Caki2 (cell line): ENCODE measurements around the gene HOATZ. TPM values are rescaled to one million over a fixed set of nuclear protein-coding genes. Genes with fewer than 3 reads are reported as not detected.

Experiments
- DNase-seq: peaks from one replicate; pipeline ENCODE4 v3.0.0-alpha.2; 2015; ENCODE audit warnings: low read depth
- in situ Hi-C: cut with HindIII; loops from 2 replicates; pipeline ENCODE4 v1.10.0; 2016; ENCODE audit warnings: low sequenced_read_pairs, low pct_unique_long_range_greater_than_20kb, mixed read lengths
- total RNA-seq: library from RNA; depleted of rRNA; stranded (reverse); fragments of >200 nt; shearing (Covaris generic); gene quantifications from 2 replicates; pipeline ENCODE4 v1.2.3, GENCODE V29; 2014; ENCODE audit warnings: low replicate concordance; rRNA removed

HOATZ gene
- not detected in 2 replicates for total RNA-seq

- peak; percentile 19 for DNase-seq
- in situ Hi-C loops, result no loop called here
These were observed at the start of gene HOATZ for GRCh38 chr11:111514216-111515031. HOATZ (plus strand) TSS chr11:111514778; CDS start chr11:111514785, 7 bp downstream.

GRCh38 chr11:111465400-111465799 lies 49.2 kb upstream of the HOATZ start:
- DNase-seq, result no peak
- in situ Hi-C loops, result no loop called here

- no peak for DNase-seq
- in situ Hi-C loops, result no loop called here
These were observed 48.0 kb upstream of the HOATZ start for GRCh38 chr11:111466615-111467014.

GRCh38 chr11:111469200-111469599 lies 45.4 kb upstream of the HOATZ start:
- in situ Hi-C loops, result no loop called here
- no peak for DNase-seq

- DNase-seq, result no peak
- in situ Hi-C loops, result no loop called here
These were observed 42.4 kb upstream of the HOATZ start for GRCh38 chr11:111472228-111472627.

GRCh38 chr11:111474432-111474831 lies 40.1 kb upstream of the HOATZ start:
- in situ Hi-C loops, result no loop called here
- DNase-seq, result no peak

- no peak for DNase-seq
- in situ Hi-C loops, result no loop called here
These were observed 38.2 kb upstream of the HOATZ start for GRCh38 chr11:111476366-111476765.

GRCh38 chr11:111476956-111477355 lies 37.6 kb upstream of the HOATZ start:
- in situ Hi-C loops, result no loop called here
- DNase-seq, result no peak

- DNase-seq, result no peak
- in situ Hi-C loops, result no loop called here
These were observed 36.7 kb upstream of the HOATZ start for GRCh38 chr11:111477898-111478297.

GRCh38 chr11:111479666-111480065 lies 34.9 kb upstream of the HOATZ start:
- in situ Hi-C loops, result no loop called here
- DNase-seq, result no peak

GRCh38 chr11:111483431-111483830 lies 31.1 kb upstream of the HOATZ start:
- DNase-seq, result no peak
- in situ Hi-C loops, result no loop called here

GRCh38 chr11:111490496-111490895 lies 24.1 kb upstream of the HOATZ start:
- in situ Hi-C loops, result no loop called here
- no peak for DNase-seq

- in situ Hi-C loops, result no loop called here
- no peak for DNase-seq
These were observed 20.5 kb upstream of the HOATZ start for GRCh38 chr11:111494040-111494439.

GRCh38 chr11:111499483-111499882 lies 15.1 kb upstream of the HOATZ start:
- no peak for DNase-seq
- in situ Hi-C loops, result no loop called here

GRCh38 chr11:111500481-111500880 lies 14.1 kb upstream of the HOATZ start:
- no peak for DNase-seq
- in situ Hi-C loops, result no loop called here

GRCh38 chr11:111502611-111503010 lies 12.0 kb upstream of the HOATZ start:
- no peak for DNase-seq
- in situ Hi-C loops, result no loop called here

- DNase-seq, result no peak
- in situ Hi-C loops, result no loop called here
These were observed 4.3 kb upstream of the HOATZ start for GRCh38 chr11:111510311-111510710.

GRCh38 chr11:111512296-111513239 lies 2.0 kb upstream of the HOATZ start, which contains the start of gene BTG4:
BTG4 (minus strand) TSS chr11:111512386; CDS start chr11:111498776, 13,610 bp downstream.
- in situ Hi-C loops, result no loop called here
- DNase-seq, result no peak

- in situ Hi-C loops, result no loop called here
These were observed 1.4 kb upstream of the HOATZ start for GRCh38 chr11:111513240-111513605.

More at GRCh38 chr11:111513240-111513605, 1.4 kb upstream of the HOATZ start:
- no peak for DNase-seq
